ENCODE data around the gene SERINC3. TPM values are rescaled to one million over a fixed set of nuclear protein-coding genes. Genes with fewer than 3 reads are reported as not detected.

Gene SERINC3
- total RNA-seq, 2 experiments from 2014 or later, result 38.8 to 43.6 TPM

DNA sequence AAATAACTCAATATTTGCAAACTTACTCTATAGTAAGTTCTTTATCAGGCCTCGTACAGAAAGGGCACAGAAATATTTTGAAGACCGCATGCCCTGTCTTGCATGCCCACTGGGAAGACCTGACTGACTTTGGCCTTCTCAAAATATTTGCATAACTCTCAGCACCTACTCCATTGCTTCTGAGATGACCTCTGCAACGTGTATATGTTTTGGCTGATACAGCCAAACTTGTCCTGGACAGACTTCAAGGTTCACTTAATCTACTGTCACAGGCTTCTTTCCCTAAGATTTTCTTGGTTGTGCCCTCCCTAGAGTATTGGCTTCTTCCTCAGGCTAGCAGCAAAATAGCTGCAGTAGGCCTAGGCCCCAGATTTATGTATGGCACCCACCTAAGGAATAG is 21.5 kb upstream of the SERINC3 start:
- Mint-ChIP-seq H3K27me3 (no peaks in the 10 kb centered on the region), H3K36me3 (no peaks in the 10 kb centered on the region), H3K9me3 (no peaks in the 10 kb centered on the region), H3K27ac (no peak overlapping the region), H3K4me1 (no peaks in the 10 kb centered on the region), H3K4me3 (no peak overlapping the region)
- DNase-seq, result no peak

GRCh38 chr20:44542890-44543289 is 21.0 kb upstream of the SERINC3 start:
- H3K9me3 Mint-ChIP-seq, result no peaks in the 10 kb centered on the region
- H3K27ac Mint-ChIP-seq, result no peak overlapping the region
- H3K4me3 Mint-ChIP-seq, result no peak overlapping the region
- no peak for DNase-seq
- H3K36me3 Mint-ChIP-seq, result no peaks in the 10 kb centered on the region
- no peaks in the 10 kb centered on the region for H3K4me1 Mint-ChIP-seq
- H3K27me3 Mint-ChIP-seq, result no peaks in the 10 kb centered on the region

GRCh38 chr20:44541992-44542391 is 20.1 kb upstream of the SERINC3 start:
- Mint-ChIP-seq H3K9me3 (no peaks in the 10 kb centered on the region), H3K4me1 (no peaks in the 10 kb centered on the region), H3K27ac (no peak overlapping the region), H3K36me3 (no peaks in the 10 kb centered on the region), H3K4me3 (no peak overlapping the region), H3K27me3 (no peaks in the 10 kb centered on the region)
- no peak for DNase-seq

DNA sequence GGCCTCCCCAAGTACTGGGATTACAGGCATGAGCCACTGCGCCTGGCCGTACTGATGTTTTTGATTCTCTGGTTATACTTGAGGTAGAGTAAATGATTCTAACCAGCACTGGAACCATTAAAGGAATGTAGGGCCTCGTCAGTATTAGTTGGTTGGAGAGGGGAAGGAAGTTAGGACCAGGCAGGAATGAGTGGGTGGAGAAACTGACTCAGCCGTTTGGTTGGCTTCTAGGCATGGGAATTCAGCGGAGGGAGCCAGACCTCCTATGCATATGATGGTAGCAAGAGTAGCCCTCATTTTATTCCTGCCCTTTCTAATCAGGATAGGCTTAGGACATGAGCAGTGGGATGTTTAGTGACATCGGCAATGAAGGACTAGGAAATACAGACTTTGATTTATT is 19.0 kb upstream of the SERINC3 start:
- no peaks in the 10 kb centered on the region for H3K36me3 Mint-ChIP-seq
- H3K9me3 Mint-ChIP-seq, result no peaks in the 10 kb centered on the region
- H3K27ac Mint-ChIP-seq, result no peak overlapping the region
- no peak overlapping the region for H3K4me3 Mint-ChIP-seq
- H3K27me3 Mint-ChIP-seq, result no peaks in the 10 kb centered on the region
- DNase-seq, result no peak
- no peaks in the 10 kb centered on the region for H3K4me1 Mint-ChIP-seq

- no peaks in the 10 kb centered on the region for H3K4me1 Mint-ChIP-seq
- H3K27ac Mint-ChIP-seq, result no peak overlapping the region
- no peaks in the 10 kb centered on the region for H3K27me3 Mint-ChIP-seq
- DNase-seq, result no peak
- H3K36me3 Mint-ChIP-seq, result no peaks in the 10 kb centered on the region
- no peak overlapping the region for H3K4me3 Mint-ChIP-seq
- H3K9me3 Mint-ChIP-seq, result no peaks in the 10 kb centered on the region
Measured at GRCh38 chr20:44537993-44538392, 16.1 kb upstream of the SERINC3 start.

- Mint-ChIP-seq H3K4me1 (peaks cover 2% of the 10 kb centered on the region), H3K4me3 (no peak overlapping the region), H3K27me3 (no peaks in the 10 kb centered on the region), H3K36me3 (no peaks in the 10 kb centered on the region), H3K27ac (no peak overlapping the region), H3K9me3 (no peaks in the 10 kb centered on the region)
- DNase-seq, result no peak
Measured at GRCh38 chr20:44536175-44536574, 14.3 kb upstream of the SERINC3 start.

- Mint-ChIP-seq H3K27ac (no peak overlapping the region), H3K4me1 (peaks cover 4% of the 10 kb centered on the region), H3K9me3 (no peaks in the 10 kb centered on the region), H3K27me3 (no peaks in the 10 kb centered on the region), H3K4me3 (no peak overlapping the region), H3K36me3 (no peaks in the 10 kb centered on the region)
- no peak for DNase-seq
Measured at GRCh38 chr20:44533928-44534327, 12.1 kb upstream of the SERINC3 start.

DNA sequence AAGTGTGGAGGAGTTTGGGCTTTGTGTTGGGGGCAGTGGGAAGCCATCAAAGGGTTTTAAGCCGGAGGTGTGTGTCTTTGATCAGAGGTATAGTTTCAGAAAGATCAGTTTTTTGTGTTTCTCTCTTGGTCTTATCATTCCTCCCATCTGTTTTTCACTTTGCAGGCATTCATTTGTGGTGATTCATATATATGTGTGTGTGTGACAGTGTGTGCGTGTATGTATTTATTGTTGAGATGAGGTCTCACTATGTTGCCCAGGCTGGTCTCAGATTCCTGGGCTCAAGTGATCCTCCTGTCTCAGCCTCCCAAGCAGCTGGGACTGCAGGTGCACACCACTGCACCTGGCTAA is 11.1 kb upstream of the SERINC3 start:
- Mint-ChIP-seq H3K27me3 (no peaks in the 10 kb centered on the region), H3K9me3 (no peaks in the 10 kb centered on the region), H3K4me3 (no peak overlapping the region), H3K36me3 (no peaks in the 10 kb centered on the region), H3K27ac (no peak overlapping the region), H3K4me1 (peaks cover 4% of the 10 kb centered on the region)
- DNase-seq, result peak; percentile 14

DNA sequence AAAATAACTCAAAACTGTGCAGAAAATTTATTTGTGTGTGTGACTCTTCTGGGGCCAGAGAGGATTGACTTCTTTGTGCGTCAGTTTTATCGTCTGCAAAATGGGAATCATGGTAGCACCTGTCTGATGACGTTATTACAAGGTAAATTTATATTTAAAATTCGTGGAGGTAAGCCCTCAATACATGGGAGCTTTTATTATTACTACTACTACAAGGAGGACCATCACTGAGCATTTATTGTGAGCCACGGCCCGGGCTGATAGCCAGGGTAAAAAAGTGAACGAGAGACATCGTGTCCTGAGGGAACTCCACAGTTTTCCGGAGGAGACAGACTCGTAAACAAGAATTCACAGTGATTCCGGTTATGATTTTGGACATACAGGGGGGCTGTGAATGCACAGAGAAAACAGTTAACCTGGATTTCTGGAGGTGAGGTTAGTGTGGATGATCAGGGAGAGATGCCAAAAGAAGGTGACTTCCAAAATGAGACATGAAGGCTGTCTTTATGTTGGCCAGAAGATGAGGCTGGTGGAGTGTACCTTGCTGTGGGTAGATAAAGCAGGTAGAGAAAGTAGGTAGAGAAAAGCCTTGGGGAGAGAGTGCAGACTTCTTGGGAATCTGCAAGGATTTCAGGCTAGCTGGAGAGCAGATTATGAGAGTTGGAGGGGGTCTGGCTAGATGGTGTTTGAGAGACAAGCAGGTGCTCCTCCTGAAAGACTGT is 10.6 kb upstream of the SERINC3 start:
- Mint-ChIP-seq H3K4me3 (no peak overlapping the region), H3K27ac (no peak overlapping the region), H3K27me3 (no peaks in the 10 kb centered on the region), H3K9me3 (no peaks in the 10 kb centered on the region), H3K36me3 (no peaks in the 10 kb centered on the region), H3K4me1 (peaks cover 4% of the 10 kb centered on the region)
- DNase-seq, result no peak

- Mint-ChIP-seq H3K27me3 (no peaks in the 10 kb centered on the region), H3K36me3 (no peaks in the 10 kb centered on the region), H3K9me3 (no peaks in the 10 kb centered on the region), H3K4me1 (peaks cover 4% of the 10 kb centered on the region), H3K4me3 (no peak overlapping the region), H3K27ac (no peak overlapping the region)
- DNase-seq, result no peak
Measured at GRCh38 chr20:44528309-44528708, 6.4 kb upstream of the SERINC3 start.

DNA sequence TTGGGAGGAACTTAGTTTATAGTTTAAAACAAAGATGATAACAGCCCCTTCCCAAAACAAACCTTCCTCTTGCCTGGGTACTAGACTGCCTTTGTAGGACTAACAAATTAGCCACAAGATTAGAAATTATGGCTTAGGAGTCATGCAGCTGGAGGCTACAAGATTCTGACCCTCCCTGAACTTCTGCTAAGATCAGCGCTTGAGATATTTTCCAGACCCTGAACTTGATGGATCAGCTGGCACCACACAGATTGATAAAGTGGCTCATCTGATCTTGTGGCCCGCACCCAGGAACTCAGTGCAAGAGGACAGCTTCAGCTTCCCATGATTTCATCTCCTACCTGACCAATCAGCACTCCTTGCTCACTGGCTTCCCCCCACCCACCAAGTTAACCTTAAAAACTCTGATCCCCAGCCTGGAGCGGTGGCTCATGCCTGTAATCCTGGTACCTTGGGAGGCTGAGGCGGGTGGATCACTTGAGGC is 5.9 kb upstream of the SERINC3 start:
- H3K36me3 Mint-ChIP-seq, result no peaks in the 10 kb centered on the region
- no peaks in the 10 kb centered on the region for H3K9me3 Mint-ChIP-seq
- H3K4me3 Mint-ChIP-seq, result no peak overlapping the region

DNA sequence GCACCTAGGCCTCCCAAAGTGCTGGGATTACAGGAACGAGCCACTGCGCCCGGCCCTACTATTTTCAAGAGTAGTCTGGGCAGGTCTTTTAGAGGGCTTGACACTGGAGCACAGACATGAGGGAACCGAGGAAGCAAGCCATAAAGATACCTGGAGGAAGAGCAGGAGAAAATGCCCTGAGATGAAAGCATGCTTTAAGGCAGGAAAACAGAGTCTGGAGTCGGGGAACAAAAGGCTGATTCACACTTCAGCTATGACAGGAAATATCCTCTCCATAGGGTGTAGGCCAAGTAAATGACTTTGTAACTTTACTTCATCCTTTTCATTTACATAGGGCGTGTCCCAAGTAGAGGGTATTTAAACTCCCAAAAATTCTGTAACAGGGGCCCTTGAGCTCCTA is 4.3 kb upstream of the SERINC3 start:
- peaks cover 15% of the 10 kb centered on the region for H3K4me1 Mint-ChIP-seq
- no peak overlapping the region for H3K4me3 Mint-ChIP-seq
- no peak for DNase-seq
- no peaks in the 10 kb centered on the region for H3K36me3 Mint-ChIP-seq
- no peaks in the 10 kb centered on the region for H3K27me3 Mint-ChIP-seq
- H3K27ac Mint-ChIP-seq, result no peak overlapping the region
- H3K9me3 Mint-ChIP-seq, result no peaks in the 10 kb centered on the region

More for the DNA sequence above, 5.9 kb upstream of the SERINC3 start:
- H3K27ac Mint-ChIP-seq, result no peak overlapping the region
- DNase-seq, result no peak
- H3K27me3 Mint-ChIP-seq, result no peaks in the 10 kb centered on the region
- peaks cover 10% of the 10 kb centered on the region for H3K4me1 Mint-ChIP-seq

DNA sequence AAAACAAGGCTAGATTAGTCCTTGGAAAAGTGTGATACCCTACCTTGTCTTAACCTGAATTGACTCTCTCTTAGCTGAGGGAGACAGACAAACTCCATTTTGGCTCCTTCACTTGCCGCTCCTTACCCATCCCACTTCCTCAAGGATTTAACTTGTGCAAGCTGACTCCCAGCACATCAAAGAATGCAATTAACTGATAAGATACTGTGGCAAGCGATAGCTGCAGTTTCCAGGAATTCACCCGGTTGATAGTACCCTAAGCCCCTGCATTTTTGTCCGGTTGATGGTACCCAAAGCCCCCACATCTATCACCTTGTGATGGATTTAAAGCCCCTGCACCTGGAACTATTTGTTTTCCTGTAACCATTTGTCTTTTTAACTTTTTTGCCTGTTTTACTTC is 1.9 kb upstream of the SERINC3 start:
- Mint-ChIP-seq H3K36me3 (peaks cover 2% of the 10 kb centered on the region), H3K27ac (peak overlapping the region; percentile 90), H3K4me1 (peaks cover 34% of the 10 kb centered on the region), H3K27me3 (no peaks in the 10 kb centered on the region), H3K9me3 (no peaks in the 10 kb centered on the region), H3K4me3 (no peak overlapping the region)
- no peak for DNase-seq

- Mint-ChIP-seq H3K9me3 (no peaks in the 10 kb centered on the region), H3K27ac (peak overlapping the region; percentile 90), H3K4me3 (peak overlapping the region; percentile 48), H3K4me1 (peaks cover 40% of the 10 kb centered on the region), H3K27me3 (no peaks in the 10 kb centered on the region), H3K36me3 (peaks cover 2% of the 10 kb centered on the region)
- DNase-seq, result no peak
Measured at GRCh38 chr20:44522841-44523240, 971 bp upstream of the SERINC3 start.

DNA sequence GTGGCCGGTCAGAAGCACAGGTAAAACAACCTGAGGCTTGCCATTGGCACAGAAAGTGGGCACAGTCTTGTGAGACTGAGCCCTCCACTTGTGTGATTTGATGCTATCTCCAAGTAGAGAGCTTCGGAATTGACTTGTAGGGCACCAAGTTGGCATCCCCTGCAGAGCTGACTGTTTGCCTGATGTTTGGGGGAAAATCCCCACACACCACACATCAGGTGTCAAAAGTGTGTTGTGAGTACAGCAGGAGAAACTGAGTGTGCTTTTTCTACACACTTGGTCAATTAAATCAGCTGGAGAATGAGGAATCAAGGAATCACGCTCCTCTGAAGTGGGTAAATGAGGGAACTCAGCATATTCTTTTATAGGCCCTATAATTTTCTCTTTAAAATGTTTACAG is 989 bp downstream of the SERINC3 start:
- no peak for DNase-seq
- H3K27ac Mint-ChIP-seq, result peak overlapping the region; percentile 90

GRCh38 chr20:44518248-44518647 is 3.6 kb downstream of the SERINC3 start:
- DNase-seq, result no peak
- Mint-ChIP-seq H3K9me3 (no peaks in the 10 kb centered on the region), H3K27me3 (no peaks in the 10 kb centered on the region), H3K36me3 (peaks cover 2% of the 10 kb centered on the region), H3K4me1 (peaks cover 68% of the 10 kb centered on the region), H3K27ac (peak overlapping the region; percentile 59), H3K4me3 (no peak overlapping the region)

More for the DNA sequence above, 989 bp downstream of the SERINC3 start:
- Mint-ChIP-seq H3K4me1 (peaks cover 54% of the 10 kb centered on the region), H3K27me3 (no peaks in the 10 kb centered on the region), H3K4me3 (peak overlapping the region; percentile 80), H3K36me3 (peaks cover 2% of the 10 kb centered on the region), H3K9me3 (no peaks in the 10 kb centered on the region)

All from activated naive CD8-positive, alpha-beta T cell treated with anti-CD3 and anti-CD28 coated beads for 36 hours (primary cell).